Spinal cord (tissue), 10 donors: Measurements from ENCODE around the gene ARHGAP26. TPM values are rescaled to one million over a fixed set of nuclear protein-coding genes. Genes with fewer than 3 reads are reported as not detected.

Experiments
- DNase-seq, 6 donors: peaks; one replicate each; pipeline versions ENCODE4 v3.0.0 to v3.0.0-alpha.2; 2013 to 2015; ENCODE audit warnings: low spot score in 6 of 6, low read depth in 4 of 6
- H3K27ac ChIP-seq: one replicate; pipeline ENCODE4 v1.5.1; 2013; ENCODE audit warnings: low read depth, low read length, control low read depth
- H3K27me3 ChIP-seq: one replicate; pipeline ENCODE4 v1.6.1; 2013; ENCODE audit warnings: low read length; ENCODE audit not compliant: control insufficient read depth, insufficient read depth
- H3K36me3 ChIP-seq: one replicate; pipeline ENCODE4 v1.6.1; 2013; ENCODE audit warnings: low read length; ENCODE audit not compliant: control insufficient read depth, insufficient read depth
- H3K4me1 ChIP-seq: one replicate; pipeline ENCODE4 v1.6.1; 2013; ENCODE audit warnings: low read length; ENCODE audit not compliant: control insufficient read depth, insufficient read depth
- H3K4me3 ChIP-seq: one replicate; pipeline ENCODE4 v1.5.1; 2013; ENCODE audit warnings: low read depth, low read length, control low read depth
- H3K9me3 ChIP-seq: one replicate; pipeline ENCODE4 v1.6.1; 2013; ENCODE audit warnings: low read length; ENCODE audit not compliant: control insufficient read depth, insufficient read depth
- WGBS: methylation state at CpG from one replicate; pipeline ENCODE4 v1.1.5; 2013; ENCODE audit warnings: missing lambda C conversion rate; ENCODE audit not compliant: insufficient coverage; 5-methylcytosine and 5-hydroxymethylcytosine counted together
- polyA plus RNA-seq, 2 donors: library from polyadenylated mRNA; unstranded; fragments of 120-200 nt; gene quantifications; one replicate each; pipeline ENCODE4 v1.2.1, GENCODE V29; 2013; ENCODE audit not compliant: insufficient read length in 2 of 2
- total RNA-seq, 2 donors: library from RNA; depleted of rRNA in 1 of 2; stranded (reverse); fragments of 120-200 nt in 1 of 2; fragments of >200 nt in 1 of 2; gene quantifications; one replicate each; pipeline versions ENCODE4 v1.2.3 to v1.2.4, GENCODE V29; 2013 to 2014
- donor health status: healthy.

Gene ARHGAP26
- total and polyA plus RNA-seq, 4 donors = 21.9 to 39.7 (median 22.4) TPM

GRCh38 chr5:143216211-143216610 lies 446.0 kb downstream of the ARHGAP26 start:
- no peak for DNase-seq
- WGBS = 75% methylated on average over 6 of the region's 9 CpGs
- Histone ChIP-seq H3K4me3 (no peak overlapping the region), H3K27me3 (no peaks in the 10 kb centered on the region), H3K4me1 (peaks cover 12% of the 10 kb centered on the region), H3K36me3 (peaks cover 9% of the 10 kb centered on the region), H3K9me3 (no peaks in the 10 kb centered on the region), H3K27ac (no peak overlapping the region)

GRCh38 chr5:143217065-143217803 lies 447.1 kb downstream of the ARHGAP26 start:
- Histone ChIP-seq H3K4me3 (no peak overlapping the region), H3K36me3 (peaks cover 9% of the 10 kb centered on the region), H3K9me3 (no peaks in the 10 kb centered on the region), H3K4me1 (peaks cover 16% of the 10 kb centered on the region), H3K27ac (no peak overlapping the region), H3K27me3 (no peaks in the 10 kb centered on the region)
- peak in 1 of 6 donors; percentile 17 for DNase-seq
- WGBS = 62% methylated on average over 8 of the region's 10 CpGs

- peaks cover 9% of the 10 kb centered on the region for H3K36me3 ChIP-seq
- H3K27ac ChIP-seq = no peak overlapping the region
- no peaks in the 10 kb centered on the region for H3K27me3 ChIP-seq
- no peak for DNase-seq
- H3K4me1 ChIP-seq = peaks cover 21% of the 10 kb centered on the region
- H3K4me3 ChIP-seq = no peak overlapping the region
- WGBS = 100% methylated on average over 1 of the region's 2 CpGs
- no peaks in the 10 kb centered on the region for H3K9me3 ChIP-seq
These were observed 447.6 kb downstream of the ARHGAP26 start for GRCh38 chr5:143217804-143218160.

- no peaks in the 10 kb centered on the region for H3K9me3 ChIP-seq
- H3K36me3 ChIP-seq = peaks cover 9% of the 10 kb centered on the region
- no peaks in the 10 kb centered on the region for H3K27me3 ChIP-seq
- no peak overlapping the region for H3K4me3 ChIP-seq
- DNase-seq = no peak
- H3K4me1 ChIP-seq = peaks cover 17% of the 10 kb centered on the region
- WGBS = 97% methylated on average over 3 of the region's 4 CpGs
- H3K27ac ChIP-seq = no peak overlapping the region
These were observed 448.5 kb downstream of the ARHGAP26 start for GRCh38 chr5:143218517-143219170.

GRCh38 chr5:143219696-143220095 lies 449.5 kb downstream of the ARHGAP26 start:
- Histone ChIP-seq H3K4me3 (no peak overlapping the region), H3K4me1 (peaks cover 12% of the 10 kb centered on the region), H3K9me3 (no peaks in the 10 kb centered on the region), H3K27ac (no peak overlapping the region), H3K27me3 (no peaks in the 10 kb centered on the region), H3K36me3 (peaks cover 7% of the 10 kb centered on the region)
- no peak for DNase-seq
- 89% methylated on average over 2 of the region's 2 CpGs for WGBS

- peak in 1 of 6 donors; percentile 32 for DNase-seq
- Histone ChIP-seq H3K27me3 (no peaks in the 10 kb centered on the region), H3K36me3 (peaks cover 3% of the 10 kb centered on the region), H3K4me3 (no peak overlapping the region), H3K9me3 (no peaks in the 10 kb centered on the region), H3K4me1 (peaks cover 9% of the 10 kb centered on the region), H3K27ac (no peak overlapping the region)
- WGBS = no CpG with 5 or more reads among the region's 3 CpGs
These were observed 450.6 kb downstream of the ARHGAP26 start for GRCh38 chr5:143220748-143221251.

- Histone ChIP-seq H3K36me3 (no peaks in the 10 kb centered on the region), H3K27ac (no peak overlapping the region), H3K4me3 (no peak overlapping the region), H3K4me1 (peaks cover 14% of the 10 kb centered on the region), H3K9me3 (no peaks in the 10 kb centered on the region), H3K27me3 (no peaks in the 10 kb centered on the region)
- WGBS = 19% methylated on average over 14 of the region's 16 CpGs
- peak in 2 of 6 donors; percentile 57 to 82 for DNase-seq
These were observed 452.4 kb downstream of the ARHGAP26 start for GRCh38 chr5:143222287-143223231.

GRCh38 chr5:143224672-143225071 lies 454.5 kb downstream of the ARHGAP26 start:
- Histone ChIP-seq H3K4me1 (peaks cover 19% of the 10 kb centered on the region), H3K27me3 (no peaks in the 10 kb centered on the region), H3K36me3 (no peaks in the 10 kb centered on the region), H3K4me3 (no peak overlapping the region), H3K9me3 (no peaks in the 10 kb centered on the region), H3K27ac (no peak overlapping the region)
- DNase-seq = no peak
- WGBS = 97% methylated on average over 3 of the region's 5 CpGs

GRCh38 chr5:143225511-143225910 lies 455.3 kb downstream of the ARHGAP26 start:
- WGBS = 94% methylated on average over 2 of the region's 4 CpGs
- Histone ChIP-seq H3K4me3 (no peak overlapping the region), H3K27ac (no peak overlapping the region), H3K4me1 (peaks cover 23% of the 10 kb centered on the region), H3K9me3 (no peaks in the 10 kb centered on the region), H3K36me3 (no peaks in the 10 kb centered on the region), H3K27me3 (no peaks in the 10 kb centered on the region)
- no peak for DNase-seq
